ENCODE measurements around the gene NLGN1. TPM values are rescaled to one million over a fixed set of nuclear protein-coding genes. Genes with fewer than 3 reads are reported as not detected.

Gene NLGN1
- total and polyA plus RNA-seq, 2 of the 13 experiments (the other 11 are each of a cell fraction or from before 2014, with no cell fraction given) = not detected

GRCh38 chr3:174216946-174217718, 819.6 kb downstream of the NLGN1 start:
- BruUV-seq (replicated peaks) = no TSS peak
- Histone ChIP-seq H3K4me3 (replicated peaks in 1 of 3; ENCODE audit: insufficient read depth in 1 of 3, low read depth in 2 of 3, low read length in 3 of 3) (no peak overlapping the region), H3K4me1 (ENCODE audit: insufficient read depth, low read length) (no peaks in the 10 kb centered on the region), H3K4me2 (ENCODE audit: low read depth, low read length) (no peak overlapping the region), H3K27ac (ENCODE audit: extremely low read length, insufficient read depth, low read length) (no peak overlapping the region), H3K9ac (ENCODE audit: insufficient read depth, low read depth, low read length) (no peak overlapping the region), H3K27me3 (ENCODE audit: control insufficient read depth in 1 of 2, insufficient read depth in 2 of 2, low read length in 2 of 2) (no peaks in the 10 kb centered on the region), H3K36me3 (replicated peaks in 1 of 2; ENCODE audit: control insufficient read depth in 1 of 2, insufficient read depth in 2 of 2, low read length in 2 of 2) (no peaks in the 10 kb centered on the region), H4K20me1 (ENCODE audit: insufficient read depth, low read length) (no peaks in the 10 kb centered on the region), H2AFZ (ENCODE audit: low read length) (no peak overlapping the region), H3K9me3 (ENCODE audit: low read length) (no peaks in the 10 kb centered on the region), H3K79me2 (ENCODE audit: insufficient read depth, low read length) (no peaks in the 10 kb centered on the region)
- no peak for ATAC-seq
- FAIRE-seq = no peak
- in situ Hi-C loops (cut with HindIII; ENCODE audit: extremely low pct_ligation_motif_present, low pct_unique_long_range_greater_than_20kb) = no loop called here
- intact Hi-C loops (cut with micrococcal nuclease; ENCODE audit: unreplicated experiment) = no loop called here
- TF ChIP-seq ZNF777 (CRISPR knock-in tag; IDR thresholded peaks at IDR 0.05) (no peak), MAFK (conservative IDR thresholded peaks at IDR 0.05 in 1 of 2, IDR thresholded peaks at IDR 0.05 in 1 of 2; ENCODE audit: low read length in 2 of 2) (no peak), ZNF552 (CRISPR knock-in tag; IDR thresholded peaks at IDR 0.05; ENCODE audit: borderline replicate concordance) (no peak), ZBTB21 (CRISPR knock-in tag; IDR thresholded peaks at IDR 0.05) (no peak), CHD2 (IDR thresholded peaks at IDR 0.05; ENCODE audit: low read depth, low read length) (no peak), TMF1 (CRISPR knock-in tag; IDR thresholded peaks at IDR 0.05; ENCODE audit: low read depth) (no peak), KDM3A (CRISPR knock-in tag; IDR thresholded peaks at IDR 0.05; ENCODE audit: low read depth) (no peak), MYC (CRISPR knock-in tag; IDR thresholded peaks at IDR 0.05; ENCODE audit: borderline replicate concordance) (no peak), ZNF160 (CRISPR knock-in tag; IDR thresholded peaks at IDR 0.05) (no peak), ZFP62 (CRISPR knock-in tag; IDR thresholded peaks at IDR 0.05) (no peak), YEATS2 (CRISPR knock-in tag; IDR thresholded peaks at IDR 0.05; ENCODE audit: borderline replicate concordance) (no peak), ZMAT3 (CRISPR knock-in tag; conservative IDR thresholded peaks at IDR 0.05) (no peak), ZNF724P (CRISPR knock-in tag; IDR thresholded peaks at IDR 0.05; ENCODE audit: borderline replicate concordance) (no peak), ZNF224 (CRISPR knock-in tag; IDR thresholded peaks at IDR 0.05) (no peak), DPF2 (CRISPR knock-in tag; IDR thresholded peaks at IDR 0.05; ENCODE audit: borderline replicate concordance, low read depth) (no peak)
- TF ChIP-seq, protein P1, sequence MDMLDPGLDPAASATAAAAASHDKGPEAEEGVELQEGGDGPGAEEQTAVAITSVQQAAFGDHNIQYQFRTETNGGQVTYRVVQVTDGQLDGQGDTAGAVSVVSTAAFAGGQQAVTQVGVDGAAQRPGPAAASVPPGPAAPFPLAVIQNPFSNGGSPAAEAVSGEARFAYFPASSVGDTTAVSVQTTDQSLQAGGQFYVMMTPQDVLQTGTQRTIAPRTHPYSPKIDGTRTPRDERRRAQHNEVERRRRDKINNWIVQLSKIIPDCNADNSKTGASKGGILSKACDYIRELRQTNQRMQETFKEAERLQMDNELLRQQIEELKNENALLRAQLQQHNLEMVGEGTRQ (IDR thresholded peaks at IDR 0.05; ENCODE audit: low read depth, low read length) = no peak
- TF ChIP-seq, protein P1 (CRISPR knock-in tag; IDR thresholded peaks at IDR 0.05; ENCODE audit: borderline replicate concordance) = no peak
- WGBS (ENCODE audit: low lambda C conversion rate) = 0% methylated on average over 3 of the region's 3 CpGs
- CTCF ChIA-PET (ENCODE audit: low intra/inter-chr PET ratio, low total read pairs) = no interaction called here
- DNase-seq (ENCODE audit: low spot score) = no peak
- POLR2A ChIA-PET = no interaction called here
